Esophagus squamous epithelium (tissue), 5 donors: ENCODE measurements around the gene CTDSPL. TPM values are rescaled to one million over a fixed set of nuclear protein-coding genes. Genes with fewer than 3 reads are reported as not detected.

ENCODE experiments used
- DNase-seq: peaks from one replicate; lab custom pipeline; 2025; lab: John Stamatoyannopoulos, UW
- H3K27ac ChIP-seq, 4 donors: fragments of 200-600 bp; sonication (generic); one replicate each; pipeline ENCODE4 v1.5.1; 2016 to 2019; ENCODE audit warnings: mild to moderate bottlenecking in 1 of 4
- H3K27me3 ChIP-seq, 4 donors: fragments of 200-600 bp; sonication (generic); 1 replicate in 3 of 4; 2 replicates in 1 of 4; pipeline versions ENCODE4 v1.5.1 to v1.6.0; 2017 to 2021; ENCODE audit warnings: antibody characterized with exemption in 1 of 4
- H3K36me3 ChIP-seq, 3 donors: fragments of 200-600 bp; sonication (generic); one replicate each; pipeline ENCODE4 v1.5.1; 2016 to 2019
- H3K4me1 ChIP-seq, 3 donors: fragments of 200-600 bp; sonication (generic); one replicate each; pipeline ENCODE4 v1.5.1; 2017 to 2019
- H3K4me3 ChIP-seq, 4 donors: fragments of 200-600 bp; sonication (generic); 1 replicate in 3 of 4; 2 replicates in 1 of 4; pipeline ENCODE4 v1.5.1; 2016 to 2019; ENCODE audit warnings: mild to moderate bottlenecking in 2 of 4, moderate library complexity in 1 of 4
- H3K9me3 ChIP-seq, 3 donors: fragments of 200-600 bp; sonication (generic); one replicate each; pipeline ENCODE4 v1.5.1; 2016 to 2019
- POLR2A ChIP-seq, 4 donors: fragments of 450-650 bp; IDR thresholded peaks; one replicate each; pipeline ENCODE4 v1.6.1; 2017; ENCODE audit warnings: antibody characterized with exemption in 4 of 4, mild to moderate bottlenecking in 4 of 4, moderate library complexity in 3 of 4
- WGBS, 2 donors: methylation state at CpG; one replicate each; pipeline ENCODE4 v1.1.5; 2018; 5-methylcytosine and 5-hydroxymethylcytosine counted together
- intact Hi-C: fragments of 100-400 bp; cut with DNase I; formaldehyde crosslinking; loops from one replicate; pipeline ENCODE4 v1.15.0; 2022
- total RNA-seq, 4 donors: library from RNA; depleted of rRNA; stranded (reverse); fragments of >200 nt; gene quantifications; one replicate each; pipeline ENCODE4 v1.1.0, GENCODE V29; 2016
- TF ChIP-seq, protein P1 (sequence below), 6 experiments: fragments of 450-650 bp in 4 of 6; fragments of 200-600 bp in 2 of 6; sonication (generic) in 2 of 6; IDR thresholded peaks; one replicate each; pipeline ENCODE4 v1.5.1; 2016 to 2019; ENCODE audit warnings: antibody characterized with exemption in 6 of 6, mild to moderate bottlenecking in 4 of 6, moderate library complexity in 4 of 6
- donor health status: DM: yes; HTN: yes; CAD: no.

The CTDSPL gene
- total RNA-seq, 4 donors from 2014 or later, result 20.7 to 55.1 (median 30.8) TPM

GRCh38 chr3:37904601-37905000 is 42.9 kb downstream of the CTDSPL start:
- no peaks in the 10 kb centered on the region for H3K27me3 ChIP-seq
- H3K27ac ChIP-seq, result peak overlapping the region in 3 of 4 donors; percentile 24 to 62 (median 62)
- H3K9me3 ChIP-seq, result no peaks in the 10 kb centered on the region
- 33% methylated on average over 1 of the region's 1 CpG for WGBS, 2 donors
- no peak overlapping the region for H3K4me3 ChIP-seq
- intact Hi-C loops, result no loop called here
- DNase-seq, result no peak
- TF ChIP-seq, protein P1, sequence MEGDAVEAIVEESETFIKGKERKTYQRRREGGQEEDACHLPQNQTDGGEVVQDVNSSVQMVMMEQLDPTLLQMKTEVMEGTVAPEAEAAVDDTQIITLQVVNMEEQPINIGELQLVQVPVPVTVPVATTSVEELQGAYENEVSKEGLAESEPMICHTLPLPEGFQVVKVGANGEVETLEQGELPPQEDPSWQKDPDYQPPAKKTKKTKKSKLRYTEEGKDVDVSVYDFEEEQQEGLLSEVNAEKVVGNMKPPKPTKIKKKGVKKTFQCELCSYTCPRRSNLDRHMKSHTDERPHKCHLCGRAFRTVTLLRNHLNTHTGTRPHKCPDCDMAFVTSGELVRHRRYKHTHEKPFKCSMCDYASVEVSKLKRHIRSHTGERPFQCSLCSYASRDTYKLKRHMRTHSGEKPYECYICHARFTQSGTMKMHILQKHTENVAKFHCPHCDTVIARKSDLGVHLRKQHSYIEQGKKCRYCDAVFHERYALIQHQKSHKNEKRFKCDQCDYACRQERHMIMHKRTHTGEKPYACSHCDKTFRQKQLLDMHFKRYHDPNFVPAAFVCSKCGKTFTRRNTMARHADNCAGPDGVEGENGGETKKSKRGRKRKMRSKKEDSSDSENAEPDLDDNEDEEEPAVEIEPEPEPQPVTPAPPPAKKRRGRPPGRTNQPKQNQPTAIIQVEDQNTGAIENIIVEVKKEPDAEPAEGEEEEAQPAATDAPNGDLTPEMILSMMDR (IDR thresholded peaks at IDR 0.05), result no peak
- no peak for TF ChIP-seq POLR2A (IDR thresholded peaks at IDR 0.05)
- no peaks in the 10 kb centered on the region for H3K36me3 ChIP-seq
- H3K4me1 ChIP-seq, result peaks cover 0 to 56% (median 31%) of the 10 kb centered on the region in 3 donors

DNA sequence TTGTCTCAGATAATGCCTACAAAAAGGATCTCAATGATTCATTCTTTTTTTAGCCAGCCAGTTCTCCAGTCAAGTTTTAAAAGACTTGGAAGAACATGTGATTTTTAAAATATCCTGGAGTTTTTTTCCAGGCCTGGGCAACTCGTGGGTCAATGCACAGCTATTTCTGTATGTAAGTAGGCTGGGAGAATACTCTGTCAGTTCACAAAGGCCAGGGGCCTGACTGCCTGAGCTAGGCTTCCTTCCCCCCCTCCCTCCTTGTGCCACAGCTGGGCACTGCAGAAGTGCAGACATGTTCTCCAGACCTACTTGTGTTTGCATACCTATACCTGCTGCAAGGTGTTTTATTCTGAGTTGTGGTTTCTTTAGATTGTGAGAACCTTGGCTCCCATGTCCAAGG is 43.7 kb downstream of the CTDSPL start:
- Histone ChIP-seq H3K4me3 (no peak overlapping the region), H3K36me3 (no peaks in the 10 kb centered on the region), H3K9me3 (no peaks in the 10 kb centered on the region), H3K27ac (peak overlapping the region in 3 of 4 donors; percentile 7 to 77 (median 62)), H3K27me3 (no peaks in the 10 kb centered on the region), H3K4me1 (peaks cover 0 to 56% (median 31%) of the 10 kb centered on the region in 3 donors)
- intact Hi-C loops, result no loop called here
- TF ChIP-seq POLR2A (IDR thresholded peaks at IDR 0.05), result no peak
- TF ChIP-seq, protein P1 (IDR thresholded peaks at IDR 0.05), result no peak
- WGBS, 2 donors, result 11 to 18% methylated on average over 1 of the region's 1 CpG
- no peak for DNase-seq

DNA sequence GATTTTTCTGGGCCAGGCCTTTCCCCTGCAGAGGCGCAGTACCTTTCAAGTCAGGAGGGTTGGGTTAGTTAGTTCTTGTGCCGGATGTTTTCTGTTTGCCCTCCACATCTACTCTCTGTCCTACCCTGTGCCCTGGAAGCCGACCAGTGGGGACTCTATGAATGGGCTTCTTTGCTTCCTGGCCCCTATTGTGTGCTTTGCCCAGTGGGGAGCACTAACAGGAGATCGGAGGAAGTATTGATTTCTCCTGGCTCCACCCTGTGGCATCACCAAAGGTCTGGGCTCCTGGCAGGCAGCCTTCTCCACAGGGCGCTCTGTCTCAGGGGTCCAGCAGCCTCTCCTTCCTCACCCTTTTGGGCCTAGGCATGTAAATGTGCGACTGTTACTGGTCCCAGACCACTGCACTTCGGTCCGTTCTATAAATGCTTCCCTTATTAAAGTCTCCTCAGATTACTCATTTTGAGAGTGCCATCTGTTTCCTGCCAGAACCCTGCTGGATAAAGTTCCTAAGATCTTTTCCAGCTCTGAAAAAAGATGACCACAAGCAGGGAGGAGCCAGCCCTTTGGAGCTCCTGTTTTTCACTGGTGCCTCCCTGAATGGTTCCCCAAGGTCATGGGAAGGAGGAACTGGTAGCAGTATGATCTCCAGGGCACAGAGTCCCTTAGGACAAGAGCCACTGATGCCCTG is 44.5 kb downstream of the CTDSPL start:
- intact Hi-C loops, result no loop called here
- Histone ChIP-seq H3K27ac (peak overlapping the region; percentile 0 to 77 (median 42)), H3K9me3 (no peaks in the 10 kb centered on the region), H3K27me3 (no peaks in the 10 kb centered on the region), H3K4me1 (peaks cover 0 to 56% (median 31%) of the 10 kb centered on the region in 3 donors), H3K36me3 (no peaks in the 10 kb centered on the region), H3K4me3 (no peak overlapping the region)
- no peak for TF ChIP-seq POLR2A (IDR thresholded peaks at IDR 0.05)
- TF ChIP-seq, protein P1 (IDR thresholded peaks at IDR 0.05), result no peak
- 58 to 72% methylated on average over 7 of the region's 8 CpGs for WGBS, 2 donors
- DNase-seq, result no peak

DNA sequence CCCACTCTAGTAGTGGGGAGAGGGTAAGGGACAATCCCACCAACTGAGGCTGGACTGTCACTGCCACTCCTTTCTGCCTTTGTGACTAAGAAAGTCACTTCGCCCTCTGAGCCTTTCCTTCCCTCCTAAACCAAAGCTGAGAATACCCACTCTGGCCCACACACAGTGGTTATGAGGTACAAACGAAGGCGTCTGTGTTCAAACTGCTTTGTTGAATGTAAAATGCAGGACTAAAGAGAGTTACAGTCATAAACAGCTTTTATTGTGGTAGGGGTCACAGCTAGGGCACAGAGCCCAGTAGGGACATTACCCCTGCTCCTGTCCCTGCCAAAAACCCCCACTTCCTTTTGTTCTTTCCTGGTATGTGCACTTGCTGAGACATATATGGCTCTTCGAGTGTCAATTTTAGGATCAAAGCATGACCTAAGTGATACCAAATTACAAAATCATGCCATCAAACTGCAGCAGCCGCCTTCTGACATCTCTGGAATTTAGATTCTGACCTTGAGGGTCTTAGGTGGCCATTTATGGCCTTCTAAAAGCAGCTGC is 45.1 kb downstream of the CTDSPL start:
- DNase-seq, result no peak
- peaks cover 0 to 2% (median 0%) of the 10 kb centered on the region in 3 donors for H3K36me3 ChIP-seq
- H3K9me3 ChIP-seq, result no peaks in the 10 kb centered on the region
- H3K4me3 ChIP-seq, result no peak overlapping the region
- H3K27me3 ChIP-seq, result no peaks in the 10 kb centered on the region
- peak overlapping the region; percentile 0 to 77 (median 42) for H3K27ac ChIP-seq
- no peak for TF ChIP-seq POLR2A (IDR thresholded peaks at IDR 0.05)
- TF ChIP-seq, protein P1 (IDR thresholded peaks at IDR 0.05), result no peak
- peaks cover 0 to 57% (median 31%) of the 10 kb centered on the region in 3 donors for H3K4me1 ChIP-seq
- WGBS, 2 donors, result 57 to 71% methylated on average over 5 of the region's 5 CpGs
- intact Hi-C loops, result no loop called here

DNA sequence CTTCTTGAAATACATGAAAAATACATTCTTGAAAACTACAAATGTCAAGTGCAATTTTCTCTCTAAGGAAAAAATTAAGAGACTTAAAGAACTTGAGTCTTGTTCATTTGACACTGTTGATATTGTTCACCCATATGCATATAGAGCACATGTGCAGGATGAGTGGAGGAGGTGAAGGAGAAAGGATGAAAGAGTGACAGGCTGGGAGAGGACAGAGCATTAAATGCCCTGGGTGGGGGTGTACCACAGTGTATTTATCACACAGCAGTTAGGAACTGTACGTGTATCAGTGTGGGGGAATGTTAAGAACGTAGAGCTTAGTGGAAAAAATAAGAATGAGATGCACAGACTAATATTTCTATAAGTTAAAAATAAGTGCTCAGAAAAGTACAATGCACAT is 45.7 kb downstream of the CTDSPL start:
- TF ChIP-seq, protein P1 (IDR thresholded peaks at IDR 0.05), result no peak
- H3K9me3 ChIP-seq, result no peaks in the 10 kb centered on the region
- no peak overlapping the region for H3K4me3 ChIP-seq
- 56 to 62% methylated on average over 2 of the region's 2 CpGs for WGBS, 2 donors
- peaks cover 0 to 63% (median 31%) of the 10 kb centered on the region in 3 donors for H3K4me1 ChIP-seq
- DNase-seq, result no peak
- intact Hi-C loops, result no loop called here
- H3K27ac ChIP-seq, result no peak overlapping the region
- H3K27me3 ChIP-seq, result no peaks in the 10 kb centered on the region
- peaks cover 0 to 5% (median 0%) of the 10 kb centered on the region in 3 donors for H3K36me3 ChIP-seq
